GM23338 (cell line): ENCODE results near the gene SORL1. TPM values are rescaled to one million over a fixed set of nuclear protein-coding genes. Genes with fewer than 3 reads are reported as not detected.
A peak's percentile ranks its signal among the peaks of the same experiment; 100 is the strongest.

Source experiments
- ATAC-seq: fragments of 200-7000 bp; cut with Tn5 transposase; 3 replicates; pipeline ENCODE4 v1.9.1; 2020
- DNase-seq: peaks from one replicate; pipeline ENCODE4 v3.0.0-alpha.2; 2015; ENCODE audit warnings: low spot score
- H2AFZ ChIP-seq: fragments of 200-600 bp; sonication (generic); 2 replicates; pipeline ENCODE4 v1.8.0; 2016; ENCODE audit warnings: antibody characterized with exemption, mild to moderate bottlenecking, moderate library complexity
- H3F3A ChIP-seq: fragments of 200-600 bp; sonication (generic); replicated peaks from 2 replicates; pipeline ENCODE4 v1.8.0; 2017; ENCODE audit warnings: antibody characterized with exemption, mixed run types, low read depth
- H3K27ac ChIP-seq: fragments of 200-600 bp; sonication (generic); 2 replicates; pipeline ENCODE4 v1.6.1; 2016; ENCODE audit warnings: low read depth
- H3K27me3 ChIP-seq: fragments of 200-600 bp; sonication (generic); 2 replicates; pipeline ENCODE4 v1.8.0; 2016; ENCODE audit warnings: mild to moderate bottlenecking, mixed run types, moderate library complexity; ENCODE audit not compliant: insufficient read depth
- H3K36me3 ChIP-seq: fragments of 200-600 bp; sonication (generic); 2 replicates; pipeline ENCODE4 v1.8.0; 2016; ENCODE audit warnings: mild to moderate bottlenecking; ENCODE audit not compliant: insufficient read depth
- H3K4me1 ChIP-seq: fragments of 200-600 bp; sonication (generic); 2 replicates; pipeline ENCODE4 v1.8.0; 2016; ENCODE audit warnings: mild to moderate bottlenecking, moderate library complexity; ENCODE audit not compliant: insufficient read depth
- H3K4me2 ChIP-seq: fragments of 200-600 bp; sonication (generic); 2 replicates; pipeline ENCODE4 v1.7.1; 2017; ENCODE audit warnings: mixed run types
- H3K4me3 ChIP-seq: fragments of 200-600 bp; sonication (generic); 2 replicates; pipeline ENCODE4 v1.6.1; 2016; ENCODE audit warnings: mixed run types
- H3K79me2 ChIP-seq: fragments of 200-600 bp; sonication (generic); replicated peaks from 2 replicates; pipeline ENCODE4 v1.8.0; 2017; ENCODE audit warnings: mild to moderate bottlenecking; ENCODE audit not compliant: insufficient read depth
- H3K9me2 ChIP-seq: fragments of 200-600 bp; sonication (generic); 2 replicates; pipeline ENCODE4 v1.8.0; 2017; ENCODE audit not compliant: insufficient read depth
- H4K20me1 ChIP-seq: fragments of 200-600 bp; sonication (generic); replicated peaks from 2 replicates; pipeline ENCODE4 v1.8.0; 2017; ENCODE audit warnings: mild to moderate bottlenecking; ENCODE audit not compliant: insufficient read depth
- H3K27ac Mint-ChIP-seq: 2 replicates; pipeline ENCODE4 v1.8.0; 2020; ENCODE audit warnings: inconsistent platforms, mild to moderate bottlenecking, moderate library complexity, mixed read lengths
- H3K27me3 Mint-ChIP-seq: 3 replicates; pipeline ENCODE4 v1.8.0; 2022; ENCODE audit warnings: low read depth, mild to moderate bottlenecking, moderate library complexity, mixed read lengths, inconsistent platforms; ENCODE audit not compliant: insufficient read depth, poor library complexity
- H3K36me3 Mint-ChIP-seq: 3 replicates; pipeline ENCODE4 v1.8.0; 2021; ENCODE audit warnings: low read depth, mild to moderate bottlenecking, inconsistent platforms, moderate library complexity, mixed read lengths
- H3K4me1 Mint-ChIP-seq: 3 replicates; pipeline ENCODE4 v1.8.0; 2020; ENCODE audit warnings: mild to moderate bottlenecking, inconsistent platforms, mixed read lengths
- H3K4me3 Mint-ChIP-seq: 3 replicates; pipeline ENCODE4 v1.8.0; 2021; ENCODE audit warnings: moderate library complexity, mild to moderate bottlenecking, inconsistent platforms, mixed read lengths
- H3K9me3 Mint-ChIP-seq: 3 replicates; pipeline ENCODE4 v1.8.0; 2020; ENCODE audit warnings: moderate library complexity, mild to moderate bottlenecking, inconsistent platforms, mixed read lengths
- CTCF ChIP-seq, 2 experiments: fragments of 200-600 bp in 1 of 2; sonication (generic) in 1 of 2; conservative IDR thresholded peaks; 2 replicates each; pipeline versions ENCODE4 v1.5.1 to v1.6.1; 2016 to 2017; ENCODE audit warnings: antibody characterized with exemption in 2 of 2, low read depth in 2 of 2, mild to moderate bottlenecking in 2 of 2, moderate library complexity in 1 of 2
- EZH2 ChIP-seq: fragments of 200-600 bp; sonication (generic); IDR thresholded peaks from one replicate; pipeline ENCODE4 v1.8.0; 2017; ENCODE audit warnings: antibody characterized with exemption, mild to moderate bottlenecking, low read depth; ENCODE audit not compliant: unreplicated experiment
- EZH2phosphoT487 ChIP-seq: fragments of 200-600 bp; sonication (generic); IDR thresholded peaks from one replicate; pipeline ENCODE4 v1.8.1; 2018; ENCODE audit warnings: antibody characterized with exemption; ENCODE audit not compliant: unreplicated experiment
- JUNB ChIP-seq: IDR thresholded peaks from one replicate; pipeline ENCODE4 v1.6.1; 2016; ENCODE audit warnings: antibody characterized with exemption; ENCODE audit not compliant: unreplicated experiment
- NANOG ChIP-seq: IDR thresholded peaks from 2 replicates; pipeline ENCODE4 v1.6.1; 2016; ENCODE audit warnings: antibody characterized with exemption, borderline replicate concordance
- POLR2AphosphoS5 ChIP-seq: IDR thresholded peaks from 2 replicates; pipeline ENCODE4 v1.6.1; 2016; ENCODE audit warnings: antibody characterized with exemption, low read depth
- REST ChIP-seq: IDR thresholded peaks from one replicate; pipeline ENCODE4 v1.6.1; 2018; ENCODE audit warnings: antibody characterized with exemption; ENCODE audit not compliant: unreplicated experiment
- STAT1 ChIP-seq: IDR thresholded peaks from one replicate; pipeline ENCODE4 v1.6.1; 2016; ENCODE audit warnings: antibody characterized with exemption; ENCODE audit not compliant: unreplicated experiment
- ZNF114 ChIP-seq: fragments of 250-450 bp; sonication (Bioruptor Pico); IDR thresholded peaks from 2 replicates; pipeline ENCODE4 v1.5.0; 2020; ENCODE audit warnings: mild to moderate bottlenecking, moderate library complexity
- ZNF331 ChIP-seq: fragments of 250-450 bp; sonication (Bioruptor Pico); IDR thresholded peaks from 2 replicates; pipeline ENCODE4 v1.5.0; 2020; ENCODE audit warnings: low read depth, mild to moderate bottlenecking, moderate library complexity
- polyA plus RNA-seq: library from polyadenylated mRNA; unstranded; fragments of >200 nt; fragmentation: Nextera tagmentation; extraction: Ambion mirVana; gene quantifications from 2 replicates; pipeline ENCODE4 v1.2.1, GENCODE V29; 2016
- total RNA-seq: library from RNA; depleted of rRNA; stranded (reverse); fragments of >200 nt; shearing (Covaris generic); gene quantifications from 2 replicates; pipeline ENCODE4 v1.2.3, GENCODE V29; 2014

The SORL1 gene
- total and polyA plus RNA-seq, 2 experiments from 2014 or later, result 23.0 to 78.8 TPM

- H3K4me1 Mint-ChIP-seq, result peaks cover 19% of the 10 kb centered on the region
- Histone ChIP-seq H3F3A (0 out of 2 replicates have a peak, but pooled peaks cover 3% of the 10 kb centered on the region), H4K20me1 (no peaks in the 10 kb centered on the region), H3K79me2 (no peaks in the 10 kb centered on the region), H3K4me3 (0 out of 2 replicates have a peak overlapping the region, but pooled peaks have one; percentile 1), H3K36me3 (no peaks in the 10 kb centered on the region), H2AFZ (no peak overlapping the region), H3K9me2 (0 out of 2 replicates have a peak, but pooled peaks cover 11% of the 10 kb centered on the region), H3K27ac (peak overlapping the region; percentile 35; the same call in 1 of the 2 replicates), H3K27me3 (no peaks in the 10 kb centered on the region), H3K4me2 (peak overlapping the region; percentile 58), H3K4me1 (peaks cover 27% of the 10 kb centered on the region)
- ATAC-seq (peak; percentile 70), DNase-seq (peak; percentile 37)
- TF ChIP-seq POLR2AphosphoS5, result no peak
- 0 out of 2 replicates have a peak, but pooled peaks have one; percentile 27 for TF ChIP-seq ZNF114 (CRISPR knock-in tag)
- TF ChIP-seq EZH2phosphoT487, result no peak
- no peak for TF ChIP-seq JUNB
- TF ChIP-seq ZNF331 (CRISPR knock-in tag), result no peak
- no peaks in the 10 kb centered on the region for H3K9me3 Mint-ChIP-seq
- H3K4me3 Mint-ChIP-seq, result no peak overlapping the region; the same call in 2 of the 3 replicates
- no peak overlapping the region for H3K27ac Mint-ChIP-seq
- peaks cover 3% of the 10 kb centered on the region for H3K27me3 Mint-ChIP-seq
- H3K36me3 Mint-ChIP-seq, result no peaks in the 10 kb centered on the region
These were observed 191.5 kb downstream of the SORL1 start for GRCh38 chr11:121643479-121644186.

- Histone ChIP-seq H3K36me3 (no peaks in the 10 kb centered on the region), H3K4me2 (peak overlapping the region; percentile 58), H3K27ac (peak overlapping the region; percentile 35; the same call in 1 of the 2 replicates), H3K4me1 (peaks cover 23% of the 10 kb centered on the region), H3K9me2 (0 out of 2 replicates have a peak, but pooled peaks cover 11% of the 10 kb centered on the region), H3K4me3 (0 out of 2 replicates have a peak overlapping the region, but pooled peaks have one; percentile 1), H4K20me1 (no peaks in the 10 kb centered on the region), H3K79me2 (no peaks in the 10 kb centered on the region), H2AFZ (no peak overlapping the region), H3F3A (0 out of 2 replicates have a peak, but pooled peaks cover 3% of the 10 kb centered on the region), H3K27me3 (no peaks in the 10 kb centered on the region)
- no peak overlapping the region for H3K27ac Mint-ChIP-seq
- no peaks in the 10 kb centered on the region for H3K9me3 Mint-ChIP-seq
- H3K4me1 Mint-ChIP-seq, result peaks cover 19% of the 10 kb centered on the region
- no peak overlapping the region for H3K4me3 Mint-ChIP-seq
- ATAC-seq (no peak), DNase-seq (no peak)
- no peaks in the 10 kb centered on the region for H3K36me3 Mint-ChIP-seq
- peaks cover 3% of the 10 kb centered on the region for H3K27me3 Mint-ChIP-seq
- no peak for TF ChIP-seq STAT1
- no peak for TF ChIP-seq EZH2phosphoT487
- TF ChIP-seq EZH2, result no peak
- TF ChIP-seq NANOG, result no peak
- no peak for TF ChIP-seq CTCF (conservative IDR thresholded peaks at IDR 0.05; ENCODE audit: low read depth in 2 of 2)
- TF ChIP-seq REST, result no peak
These were observed 192.0 kb downstream of the SORL1 start for GRCh38 chr11:121644187-121644512.
